GM15510 (cell line): Measurements from ENCODE around the gene RABL2A.
"Not testable (repeated sequence)": the region's sequence is repeated elsewhere in the genome, so short reads cannot be mapped to it uniquely, and the experiment has no call there.

Experiments used
- POLR2A ChIP-seq: IDR thresholded peaks from 3 replicates; pipeline ENCODE4 v1.6.1; 2011; ENCODE audit warnings: borderline replicate concordance; ENCODE audit not compliant: insufficient read length; ENCODE audit errors: extremely low read depth

RABL2A gene

DNA sequence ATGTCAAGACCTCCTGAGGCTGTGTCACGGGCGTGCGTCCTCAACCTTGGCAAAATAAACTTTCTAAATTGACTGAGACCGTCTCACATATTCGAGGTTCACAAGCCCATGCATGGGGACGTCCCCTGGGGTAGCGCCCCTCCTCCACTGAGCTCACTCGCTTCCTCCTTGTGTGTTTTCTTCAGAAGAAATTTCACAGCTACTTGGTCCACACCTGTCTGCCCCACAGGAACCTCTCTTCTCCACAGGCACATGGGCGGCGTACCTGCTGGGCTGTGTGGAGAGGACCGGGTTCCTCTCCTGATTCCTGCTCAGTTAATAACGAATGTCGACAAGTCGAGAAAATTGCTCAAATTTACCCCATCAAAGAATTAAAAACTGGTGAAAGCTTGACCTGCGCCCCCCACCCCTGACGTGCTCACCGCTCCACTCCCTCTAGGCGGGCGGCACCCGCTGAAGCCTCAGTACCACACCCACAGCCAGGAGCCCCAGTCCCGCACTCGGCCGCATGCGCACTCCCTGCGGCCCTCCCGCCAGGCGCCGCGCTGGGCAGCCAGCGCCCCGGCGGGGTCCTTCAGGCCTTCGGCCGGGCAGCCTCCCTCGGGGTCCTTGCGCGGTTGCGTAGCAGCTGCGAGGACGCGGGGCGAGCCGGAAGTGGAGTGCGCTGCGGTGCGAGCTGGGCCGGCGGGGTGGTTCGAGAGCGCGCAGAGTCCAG, at the start of gene RABL2A:
TSS of gene RABL2A (plus strand) at position 651 of the 715 bp plus-strand sequence. CDS start 1,341 bp downstream, outside the sequence.
- not testable (repeated sequence) for TF ChIP-seq POLR2A

DNA sequence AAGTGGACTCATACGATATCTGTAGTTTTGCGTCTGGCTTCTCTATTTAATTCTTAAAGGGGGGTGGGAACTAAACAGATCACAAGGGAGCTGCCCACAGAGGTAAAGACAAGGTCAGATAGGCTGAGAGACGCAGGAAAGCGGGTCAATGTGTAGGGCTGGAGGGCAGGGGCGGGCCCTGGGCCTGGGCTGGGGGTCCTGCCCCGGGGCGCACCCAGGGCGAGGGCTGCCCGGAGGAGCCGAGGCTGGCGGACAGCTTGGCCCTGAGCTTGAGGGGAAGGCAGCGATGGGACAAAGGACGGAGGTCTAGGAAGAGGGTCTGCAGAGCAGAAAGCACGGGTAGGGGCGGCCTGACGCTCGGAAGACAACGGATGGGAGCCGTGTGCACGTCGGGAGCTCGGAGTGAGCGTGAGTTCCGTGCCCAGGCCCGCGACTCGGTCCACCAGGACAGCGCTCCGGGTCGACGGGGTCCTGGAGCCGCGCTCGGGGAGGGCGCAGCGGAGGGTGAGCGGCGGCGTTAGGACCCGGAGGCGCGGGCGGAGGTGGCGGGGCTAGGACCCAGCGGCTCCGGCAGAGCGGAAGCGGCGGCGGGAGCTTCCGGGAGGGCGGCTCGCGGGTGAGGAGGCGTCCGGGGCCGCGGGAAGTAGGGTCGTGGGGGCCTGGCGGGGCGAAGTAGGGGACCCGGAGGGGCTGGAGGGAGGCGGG, 43.4 kb upstream of the RABL2A start:
- peak; percentile 50 for TF ChIP-seq POLR2A

DNA sequence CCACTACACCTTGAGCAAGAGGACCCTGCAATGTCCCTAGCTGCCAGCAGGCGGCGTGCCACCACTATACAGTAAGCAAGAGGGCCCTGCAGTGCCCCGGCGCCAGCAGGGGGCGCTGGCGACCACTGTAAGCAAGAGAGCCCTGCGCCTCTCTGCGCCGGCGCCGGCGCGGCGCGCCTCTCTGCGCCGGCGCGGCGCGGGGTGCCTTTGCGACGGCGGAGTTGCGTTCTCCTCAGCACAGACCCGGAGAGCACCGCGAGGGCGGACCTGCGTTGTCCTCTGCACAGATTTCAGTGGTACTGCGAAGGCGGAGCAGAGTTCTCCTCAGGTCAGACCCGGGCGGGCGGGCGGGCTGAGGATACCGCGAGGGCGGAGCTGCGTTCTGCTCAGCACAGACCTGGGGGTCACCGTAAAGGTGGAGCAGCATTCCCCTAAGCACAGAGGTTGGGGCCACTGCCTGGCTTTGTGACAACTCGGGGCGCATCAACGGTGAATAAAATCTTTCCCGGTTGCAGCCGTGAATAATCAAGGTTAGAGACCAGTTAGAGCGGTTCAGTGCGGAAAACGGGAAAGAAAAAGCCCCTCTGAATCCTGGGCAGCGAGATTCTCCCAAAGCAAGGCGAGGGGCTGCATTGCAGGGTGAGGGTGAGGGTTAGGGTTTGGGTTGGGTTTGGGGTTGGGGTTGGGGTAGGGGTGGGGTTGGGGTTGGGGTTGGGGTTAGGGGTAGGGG, 24.9 kb upstream of the RABL2A start:
- TF ChIP-seq POLR2A, result peak; percentile 26

DNA sequence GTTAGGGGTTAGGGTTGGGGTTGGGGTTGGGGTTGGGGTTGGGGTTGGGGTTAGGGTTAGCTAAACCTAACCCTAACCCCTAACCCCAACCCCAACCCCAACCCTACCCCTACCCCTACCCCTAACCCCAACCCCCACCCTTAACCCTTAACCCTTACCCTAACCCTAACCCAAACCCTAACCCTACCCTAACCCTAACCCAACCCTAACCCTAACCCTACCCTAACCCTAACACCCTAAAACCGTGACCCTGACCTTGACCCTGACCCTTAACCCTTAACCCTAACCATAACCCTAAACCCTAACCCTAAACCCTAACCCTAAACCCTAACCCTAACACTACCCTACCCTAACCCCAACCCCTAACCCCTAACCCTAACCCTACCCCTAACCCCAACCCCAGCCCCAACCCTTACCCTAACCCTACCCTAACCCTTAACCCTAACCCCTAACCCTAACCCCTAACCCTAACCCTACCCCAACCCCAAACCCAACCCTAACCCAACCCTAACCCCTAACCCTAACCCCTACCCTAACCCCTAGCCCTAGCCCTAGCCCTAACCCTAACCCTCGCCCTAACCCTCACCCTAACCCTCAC, 24.1 kb upstream of the RABL2A start:
- TF ChIP-seq POLR2A, result no peak

DNA sequence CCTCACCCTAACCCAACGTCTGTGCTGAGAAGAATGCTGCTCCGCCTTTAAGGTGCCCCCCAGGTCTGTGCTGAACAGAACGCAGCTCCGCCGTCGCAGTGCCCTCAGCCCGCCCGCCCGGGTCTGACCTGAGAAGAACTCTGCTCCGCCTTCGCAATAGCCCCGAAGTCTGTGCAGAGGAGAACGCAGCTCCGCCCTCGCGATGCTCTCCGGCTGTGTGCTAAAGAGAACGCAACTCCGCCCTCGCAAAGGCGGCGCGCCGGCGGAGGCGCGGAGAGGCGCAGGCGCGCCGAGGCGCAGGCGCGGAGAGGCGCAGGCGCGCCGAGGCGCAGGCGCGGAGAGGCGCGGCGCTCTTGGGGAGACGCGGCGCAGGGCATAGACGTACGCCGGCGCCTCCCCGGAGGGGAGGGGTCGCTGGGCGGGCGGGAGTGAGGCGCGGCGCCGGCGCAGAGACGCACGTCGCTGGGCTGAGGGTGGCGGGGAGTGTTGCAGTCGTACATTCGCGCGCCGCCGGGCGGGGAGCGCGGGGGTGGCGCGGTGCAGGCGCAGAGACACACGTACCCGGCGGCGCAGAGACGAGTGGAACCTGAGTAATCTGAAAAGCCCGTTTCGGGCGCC, 23.5 kb upstream of the RABL2A start:
- TF ChIP-seq POLR2A, result peak; percentile 70

DNA sequence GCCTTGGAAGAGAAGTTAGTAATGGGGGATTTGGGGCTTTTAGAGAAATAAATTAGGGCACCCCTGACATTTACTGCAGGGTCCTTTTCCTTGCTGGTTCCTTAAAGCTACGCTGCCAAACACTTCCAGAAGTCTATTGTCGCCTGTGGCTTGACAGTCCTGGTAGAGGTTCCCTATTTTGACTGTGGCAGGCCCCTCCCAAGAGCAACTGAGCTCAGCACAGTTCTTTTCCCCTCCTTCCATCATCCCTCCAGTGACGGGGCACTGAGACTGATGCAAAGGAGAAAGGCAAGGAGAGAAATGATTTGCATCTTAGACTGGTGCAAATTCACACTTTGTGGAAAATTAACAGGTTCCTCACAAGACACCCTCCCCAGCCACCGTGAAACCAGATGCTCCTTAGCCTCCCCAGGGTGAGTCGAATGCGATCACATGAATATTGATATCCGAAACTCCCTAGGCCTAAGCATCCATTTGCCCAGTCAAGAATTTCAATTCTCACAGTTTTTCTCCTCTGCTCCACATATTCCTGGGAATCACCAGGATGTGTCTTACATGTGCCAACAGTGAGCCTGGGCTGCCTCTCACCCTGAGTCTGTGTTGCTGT, 45.4 kb downstream of the RABL2A start:
- TF ChIP-seq POLR2A, result no peak

DNA sequence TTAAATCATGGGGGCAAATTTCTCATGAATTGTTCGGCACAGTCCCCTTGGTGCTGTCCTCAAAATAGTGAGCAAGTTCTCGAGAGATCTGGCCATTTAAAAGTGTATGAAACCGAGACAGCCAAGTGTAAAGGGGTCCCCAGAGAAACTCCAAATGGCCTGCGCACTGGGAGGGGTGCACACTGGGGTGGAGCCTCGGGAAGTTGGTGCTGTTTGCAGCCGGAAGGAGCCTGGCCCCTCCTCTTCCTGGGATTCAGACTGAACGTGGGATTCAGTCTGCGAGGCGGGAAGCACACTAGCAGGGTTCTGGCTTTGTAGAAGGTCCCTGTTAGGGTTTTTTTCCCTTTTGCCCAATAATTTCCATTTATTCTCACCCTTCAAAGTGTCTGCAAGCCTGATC, 48.8 kb downstream of the RABL2A start:
- no peak for TF ChIP-seq POLR2A

DNA sequence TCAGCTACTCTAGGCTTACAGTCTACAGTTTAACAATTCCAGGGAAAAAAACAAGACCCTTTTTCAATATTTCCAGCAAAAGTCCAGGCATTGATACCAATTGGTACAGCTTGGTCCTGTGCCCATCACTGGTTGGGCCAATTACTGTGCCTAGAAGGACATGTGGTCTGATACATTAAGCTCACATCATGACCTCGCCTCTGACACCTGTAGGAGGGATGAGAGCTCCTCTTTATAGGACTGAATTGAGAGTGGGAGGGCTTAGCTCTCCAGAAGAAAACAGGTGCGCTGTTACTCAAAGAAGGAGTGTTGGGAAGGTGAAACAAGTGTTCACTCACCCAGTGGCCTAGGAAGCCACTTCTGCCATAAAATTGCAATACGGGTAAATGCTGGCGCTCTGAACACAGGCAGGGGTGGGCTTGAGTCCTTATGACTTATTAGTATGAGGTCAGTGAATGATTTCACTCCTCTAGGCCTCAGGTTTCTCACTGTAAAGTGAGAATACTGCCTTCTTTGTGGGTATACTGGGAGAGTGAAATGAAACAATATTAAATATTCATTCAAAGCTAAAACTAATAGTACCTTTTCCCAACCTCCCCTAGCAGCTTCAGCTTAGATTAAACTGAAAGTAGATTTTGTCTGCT, 49.7 kb downstream of the RABL2A start:
- no peak for TF ChIP-seq POLR2A

DNA sequence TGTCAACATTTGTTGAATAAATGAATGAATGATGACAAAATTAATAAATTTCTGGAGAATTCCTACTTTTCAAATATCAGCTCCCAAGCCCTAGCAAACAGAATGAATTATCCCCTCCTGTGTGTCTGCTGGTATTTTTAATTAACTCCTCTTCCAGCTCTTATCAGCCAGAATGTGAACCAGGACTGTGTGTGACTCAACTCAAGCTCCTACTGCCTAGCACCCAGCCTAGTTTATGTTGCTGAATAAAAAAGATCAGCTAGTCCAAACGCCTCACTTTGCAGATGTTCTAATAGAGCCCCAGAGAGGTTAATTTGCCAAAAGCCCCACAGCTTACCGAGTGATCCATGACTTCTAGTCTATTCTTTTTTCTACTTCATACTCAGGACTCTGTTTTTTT, 50.3 kb downstream of the RABL2A start:
- TF ChIP-seq POLR2A, result no peak

DNA sequence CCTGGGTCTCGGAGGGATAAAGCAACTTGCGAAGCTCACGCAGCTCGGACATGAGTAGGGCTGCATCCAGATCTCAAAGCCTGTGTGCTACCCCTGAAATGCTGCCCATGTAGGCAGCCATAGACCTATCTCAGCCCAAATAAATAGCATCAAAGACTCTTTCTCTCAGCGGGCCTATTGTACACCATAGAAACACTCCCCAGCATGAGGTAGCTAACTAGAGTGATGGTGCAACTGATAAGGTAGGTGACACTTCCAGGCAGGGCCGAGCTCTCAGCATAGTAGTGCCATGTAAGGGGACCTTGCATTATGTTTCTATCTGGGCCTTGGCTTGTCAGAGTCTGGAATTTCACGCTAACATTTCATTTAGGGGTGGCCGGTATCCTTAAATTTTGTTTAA, 52.4 kb downstream of the RABL2A start:
- no peak for TF ChIP-seq POLR2A

DNA sequence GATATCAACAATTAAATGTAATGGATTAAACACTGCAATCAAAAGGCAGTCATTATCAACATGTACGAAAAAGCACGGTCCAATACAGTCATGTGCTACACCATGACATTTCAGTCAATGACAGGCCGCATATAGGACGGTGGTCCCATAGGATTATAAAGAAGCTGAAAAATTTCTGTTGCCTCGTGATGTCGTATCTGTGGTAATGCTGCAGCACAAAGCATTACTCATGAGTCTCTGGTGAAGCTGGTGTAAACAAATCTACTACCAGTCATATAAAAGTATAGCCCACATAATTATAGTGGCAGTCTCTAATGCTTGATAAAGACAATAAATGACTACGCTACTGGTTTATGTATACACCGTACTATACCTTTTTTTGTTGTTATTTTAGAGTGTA, 58.4 kb downstream of the RABL2A start:
- no peak for TF ChIP-seq POLR2A

DNA sequence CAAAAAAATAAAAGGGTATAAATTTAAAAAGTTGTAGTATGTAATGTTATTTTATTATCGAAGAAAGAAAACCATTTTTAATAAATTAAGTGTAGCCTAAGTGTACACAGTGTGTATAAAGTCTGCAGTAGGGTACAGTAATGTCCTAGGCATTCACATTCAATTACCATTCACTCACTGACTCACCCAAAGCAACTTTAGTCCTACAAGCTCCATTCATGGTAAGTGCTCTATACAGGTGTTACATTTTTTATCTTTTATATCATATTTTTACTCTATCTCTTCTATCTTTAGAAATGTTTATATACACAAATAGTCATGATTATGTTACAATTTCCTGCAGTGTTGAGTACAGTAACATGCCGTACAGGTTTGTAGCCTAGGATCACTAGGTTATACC, 59.5 kb downstream of the RABL2A start:
- TF ChIP-seq POLR2A, result no peak
